PFSK-1 (cell line): Measurements from ENCODE around the gene DDO.

Source experiments
- FOXP2 ChIP-seq: optimal IDR thresholded peaks from 2 replicates; pipeline ENCODE3; 2011; ENCODE audit warnings: borderline replicate concordance, control low read depth, inconsistent platforms; ENCODE audit not compliant: insufficient read depth; ENCODE audit errors: extremely low read length, extremely low read depth
- POLR2AphosphoS5 ChIP-seq: IDR thresholded peaks from 2 replicates; pipeline ENCODE4 v1.6.1; 2012; ENCODE audit warnings: low read depth, mild to moderate bottlenecking, control low read depth, low read length, moderate library complexity
- SIN3A ChIP-seq: IDR thresholded peaks from 2 replicates; pipeline ENCODE4 v1.6.1; 2012; ENCODE audit warnings: mild to moderate bottlenecking, low read length, moderate library complexity, borderline replicate concordance; ENCODE audit not compliant: insufficient read depth
- TAF1 ChIP-seq: IDR thresholded peaks from 2 replicates; pipeline ENCODE4 v1.6.1; 2012; ENCODE audit warnings: low read length, control low read depth, borderline replicate concordance; ENCODE audit not compliant: insufficient read depth
- TF ChIP-seq, protein P1 (sequence below), 2 experiments: IDR thresholded peaks; 2 replicates each; pipeline versions ENCODE4 v1.6.1 to v1.8.0; 2011 to 2012; ENCODE audit warnings: low read depth in 2 of 2, low read length in 2 of 2, control low read depth in 1 of 2, inconsistent platforms in 1 of 2, mild to moderate bottlenecking in 1 of 2, moderate library complexity in 1 of 2; ENCODE audit not compliant: insufficient read depth in 1 of 2

Gene DDO

GRCh38 chr6:110354153-110354552, 61.2 kb downstream of the DDO start:
- no peak for TF ChIP-seq SIN3A
- TF ChIP-seq POLR2AphosphoS5: no peak
- TF ChIP-seq TAF1: no peak
- TF ChIP-seq FOXP2: no peak
- TF ChIP-seq, protein P1, sequence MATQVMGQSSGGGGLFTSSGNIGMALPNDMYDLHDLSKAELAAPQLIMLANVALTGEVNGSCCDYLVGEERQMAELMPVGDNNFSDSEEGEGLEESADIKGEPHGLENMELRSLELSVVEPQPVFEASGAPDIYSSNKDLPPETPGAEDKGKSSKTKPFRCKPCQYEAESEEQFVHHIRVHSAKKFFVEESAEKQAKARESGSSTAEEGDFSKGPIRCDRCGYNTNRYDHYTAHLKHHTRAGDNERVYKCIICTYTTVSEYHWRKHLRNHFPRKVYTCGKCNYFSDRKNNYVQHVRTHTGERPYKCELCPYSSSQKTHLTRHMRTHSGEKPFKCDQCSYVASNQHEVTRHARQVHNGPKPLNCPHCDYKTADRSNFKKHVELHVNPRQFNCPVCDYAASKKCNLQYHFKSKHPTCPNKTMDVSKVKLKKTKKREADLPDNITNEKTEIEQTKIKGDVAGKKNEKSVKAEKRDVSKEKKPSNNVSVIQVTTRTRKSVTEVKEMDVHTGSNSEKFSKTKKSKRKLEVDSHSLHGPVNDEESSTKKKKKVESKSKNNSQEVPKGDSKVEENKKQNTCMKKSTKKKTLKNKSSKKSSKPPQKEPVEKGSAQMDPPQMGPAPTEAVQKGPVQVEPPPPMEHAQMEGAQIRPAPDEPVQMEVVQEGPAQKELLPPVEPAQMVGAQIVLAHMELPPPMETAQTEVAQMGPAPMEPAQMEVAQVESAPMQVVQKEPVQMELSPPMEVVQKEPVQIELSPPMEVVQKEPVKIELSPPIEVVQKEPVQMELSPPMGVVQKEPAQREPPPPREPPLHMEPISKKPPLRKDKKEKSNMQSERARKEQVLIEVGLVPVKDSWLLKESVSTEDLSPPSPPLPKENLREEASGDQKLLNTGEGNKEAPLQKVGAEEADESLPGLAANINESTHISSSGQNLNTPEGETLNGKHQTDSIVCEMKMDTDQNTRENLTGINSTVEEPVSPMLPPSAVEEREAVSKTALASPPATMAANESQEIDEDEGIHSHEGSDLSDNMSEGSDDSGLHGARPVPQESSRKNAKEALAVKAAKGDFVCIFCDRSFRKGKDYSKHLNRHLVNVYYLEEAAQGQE (IDR thresholded peaks at IDR 0.05; ENCODE audit: insufficient read depth in 1 of 2, low read depth in 2 of 2, low read length in 2 of 2): no peak

DNA sequence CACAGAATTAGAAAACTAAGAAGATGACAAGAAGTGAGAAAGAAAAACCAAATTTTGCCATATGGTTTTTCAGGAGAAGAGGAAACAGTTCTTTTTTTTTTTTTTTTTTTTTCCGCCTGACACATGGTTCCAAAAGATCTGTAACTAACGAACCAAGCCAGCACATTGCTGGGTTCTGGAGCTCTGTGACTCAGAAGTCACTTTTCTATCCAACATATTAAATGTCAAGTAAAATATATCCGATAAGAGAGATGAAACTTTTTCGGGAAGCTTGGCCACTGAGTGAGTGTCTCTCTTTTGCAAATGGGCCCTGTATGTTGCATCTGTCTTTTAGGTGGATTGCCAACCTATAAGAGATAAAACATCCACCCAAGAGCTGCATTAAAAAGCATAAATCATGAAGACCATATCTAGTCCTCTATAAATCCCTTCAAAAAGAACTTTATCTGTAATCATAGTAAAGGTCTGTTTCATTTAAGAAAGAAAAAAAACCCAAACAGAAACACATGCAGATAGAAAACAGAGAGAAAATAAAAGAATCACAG, 61.8 kb downstream of the DDO start:
- no peak for TF ChIP-seq POLR2AphosphoS5
- TF ChIP-seq FOXP2: no peak
- TF ChIP-seq TAF1: no peak
- TF ChIP-seq, protein P1 (IDR thresholded peaks at IDR 0.05; ENCODE audit: insufficient read depth in 1 of 2, low read depth in 2 of 2, low read length in 2 of 2): no peak
- TF ChIP-seq SIN3A: no peak

DNA sequence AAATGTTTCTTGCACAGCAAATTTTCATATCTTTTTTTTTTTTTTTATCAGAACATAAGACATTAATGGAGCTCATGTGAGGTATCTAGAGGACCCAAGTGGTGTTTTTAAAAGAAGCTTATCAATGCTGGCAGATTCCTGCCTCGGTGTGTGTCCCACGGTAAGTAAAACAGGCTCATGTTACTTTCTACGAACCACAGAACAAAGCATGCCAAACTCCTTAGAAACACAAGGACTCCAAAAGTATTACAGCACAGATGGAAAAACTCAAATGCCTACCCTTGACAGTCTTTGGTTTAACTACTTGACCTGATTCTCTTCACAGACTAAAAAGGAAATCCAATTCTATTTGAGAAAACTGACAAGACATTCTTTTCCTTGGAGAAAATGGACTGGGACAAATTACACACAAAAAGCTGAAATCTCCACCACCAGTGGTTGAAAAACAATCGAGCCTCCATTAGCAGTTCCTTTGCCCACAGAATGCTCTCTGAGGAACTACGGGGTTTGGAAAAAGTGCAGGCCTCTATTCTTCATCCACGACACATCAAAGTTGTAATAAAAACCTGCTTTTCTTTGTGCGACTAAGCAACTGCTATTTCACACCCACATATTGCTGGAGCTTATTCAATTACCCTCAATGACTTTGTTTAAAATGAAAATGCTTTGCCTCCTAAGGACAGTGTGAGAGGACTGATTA, 62.7 kb downstream of the DDO start:
- TF ChIP-seq FOXP2 (no peak), POLR2AphosphoS5 (no peak), TAF1 (no peak), SIN3A (no peak)
- TF ChIP-seq, protein P1 (IDR thresholded peaks at IDR 0.05; ENCODE audit: insufficient read depth in 1 of 2, low read depth in 2 of 2, low read length in 2 of 2): no peak

DNA sequence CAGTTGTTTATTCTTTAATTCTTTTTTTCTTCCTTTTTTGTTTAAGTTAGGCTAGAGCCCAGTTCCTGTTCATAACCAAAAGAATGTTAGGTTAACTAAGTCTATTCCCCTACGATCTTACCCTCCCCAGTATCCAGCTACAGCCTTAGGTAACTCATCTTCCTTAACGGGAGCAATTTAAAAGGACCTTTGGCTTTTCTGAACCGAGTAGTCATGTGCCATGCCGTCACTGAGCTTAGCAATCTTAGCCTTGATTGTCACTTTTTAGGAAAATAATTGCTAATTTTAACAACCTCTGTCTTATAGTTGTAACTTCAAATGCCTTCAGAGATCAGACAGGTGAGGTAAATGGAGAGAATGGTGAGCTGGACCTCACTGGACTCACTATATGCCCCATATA, 63.4 kb downstream of the DDO start:
- TF ChIP-seq TAF1 (no peak), FOXP2 (no peak), POLR2AphosphoS5 (no peak), SIN3A (no peak)
- TF ChIP-seq, protein P1 (IDR thresholded peaks at IDR 0.05; ENCODE audit: insufficient read depth in 1 of 2, low read depth in 2 of 2, low read length in 2 of 2): no peak

DNA sequence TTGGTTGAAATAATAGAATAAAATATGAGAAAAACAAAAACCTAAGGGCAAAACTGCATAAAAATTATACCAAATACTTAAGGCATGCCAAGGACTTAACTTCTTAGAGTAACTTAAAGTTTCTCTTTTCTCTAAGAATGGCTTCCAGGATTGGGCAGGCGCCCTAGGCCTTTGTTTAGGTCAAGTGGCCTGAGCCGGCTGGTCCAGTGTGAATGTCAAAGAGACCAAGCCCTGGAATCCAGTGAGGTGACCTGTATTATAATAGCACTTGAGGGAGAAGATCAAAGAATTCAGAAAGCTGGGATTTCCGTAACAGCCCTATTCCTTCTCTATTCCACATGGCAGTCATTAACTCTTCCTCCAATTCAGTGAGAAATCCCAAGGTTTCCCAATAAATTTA, 63.8 kb downstream of the DDO start:
- no peak for TF ChIP-seq FOXP2
- TF ChIP-seq TAF1: no peak
- TF ChIP-seq, protein P1 (IDR thresholded peaks at IDR 0.05; ENCODE audit: insufficient read depth in 1 of 2, low read depth in 2 of 2, low read length in 2 of 2): no peak
- TF ChIP-seq SIN3A: no peak
- TF ChIP-seq POLR2AphosphoS5: no peak
